8988T (cell line): ENCODE measurements around the gene CFAP54.
A peak's percentile ranks its signal among the peaks of the same experiment; 100 is the strongest.
"Not testable (repeated sequence)": the region's sequence is repeated elsewhere in the genome, so short reads cannot be mapped to it uniquely, and the experiment has no call there.

Experiments
- DNase-seq: peaks from one replicate; pipeline ENCODE4 v3.0.0; 2011

CFAP54 gene

DNA sequence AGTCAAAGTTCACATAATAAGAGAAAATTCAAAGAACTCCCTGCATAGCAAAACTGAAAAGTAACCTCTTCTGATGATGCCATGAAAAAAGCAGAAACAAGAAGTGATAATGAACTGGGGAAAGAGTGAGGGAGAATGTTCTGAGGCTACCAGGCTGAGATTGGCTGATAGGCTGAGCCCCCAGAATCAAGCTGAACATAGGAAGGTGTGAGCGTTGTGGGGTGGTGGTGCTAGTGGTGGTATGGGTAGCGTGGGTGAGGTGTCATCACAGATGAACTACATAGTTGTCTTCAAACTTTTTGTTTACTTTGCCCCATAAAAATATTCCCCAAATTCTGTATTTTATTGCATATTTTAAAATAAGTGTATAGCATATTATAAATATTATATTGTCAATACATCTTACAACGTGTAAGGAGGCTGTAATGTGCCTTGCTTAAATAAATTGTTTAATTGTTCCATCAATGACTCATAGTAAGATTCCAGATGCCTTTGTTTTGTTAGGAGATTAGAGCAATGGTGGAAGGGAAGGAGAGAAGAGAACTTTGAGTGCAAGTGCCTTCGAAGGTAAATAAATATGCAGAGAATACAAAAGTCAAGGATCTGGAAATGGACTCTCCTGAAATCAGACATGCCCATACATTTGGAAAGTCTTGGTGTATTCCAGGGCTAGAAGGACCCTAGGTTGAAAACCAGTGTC lies 15.8 kb upstream of the CFAP54 start:
- DNase-seq = no peak

GRCh38 chr12:96474206-96474605 lies 15.2 kb upstream of the CFAP54 start:
- DNase-seq = no peak

DNA sequence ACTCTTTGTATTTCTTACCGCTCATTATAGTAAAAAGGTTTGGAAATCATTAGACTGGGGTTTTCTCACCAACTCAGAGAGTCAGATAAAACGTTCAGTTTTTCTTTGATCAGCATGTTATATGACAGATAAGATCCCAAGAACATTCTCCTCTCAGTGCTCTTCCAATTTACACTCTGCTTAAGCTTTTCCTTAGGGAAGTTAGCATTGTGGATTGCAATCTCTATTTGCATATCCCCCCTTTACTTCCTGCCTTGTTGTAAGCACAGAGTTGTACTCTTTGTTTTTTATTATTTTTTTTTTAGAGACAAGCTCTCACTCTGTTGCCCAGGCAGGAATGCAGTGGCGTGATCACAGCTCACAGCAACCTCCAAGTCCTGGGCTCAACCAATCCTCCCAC lies 11.4 kb upstream of the CFAP54 start:
- DNase-seq = no peak

GRCh38 chr12:96482086-96482485 lies 7.3 kb upstream of the CFAP54 start:
- DNase-seq = no peak

GRCh38 chr12:96483116-96483515 lies 6.3 kb upstream of the CFAP54 start:
- DNase-seq = no peak

DNA sequence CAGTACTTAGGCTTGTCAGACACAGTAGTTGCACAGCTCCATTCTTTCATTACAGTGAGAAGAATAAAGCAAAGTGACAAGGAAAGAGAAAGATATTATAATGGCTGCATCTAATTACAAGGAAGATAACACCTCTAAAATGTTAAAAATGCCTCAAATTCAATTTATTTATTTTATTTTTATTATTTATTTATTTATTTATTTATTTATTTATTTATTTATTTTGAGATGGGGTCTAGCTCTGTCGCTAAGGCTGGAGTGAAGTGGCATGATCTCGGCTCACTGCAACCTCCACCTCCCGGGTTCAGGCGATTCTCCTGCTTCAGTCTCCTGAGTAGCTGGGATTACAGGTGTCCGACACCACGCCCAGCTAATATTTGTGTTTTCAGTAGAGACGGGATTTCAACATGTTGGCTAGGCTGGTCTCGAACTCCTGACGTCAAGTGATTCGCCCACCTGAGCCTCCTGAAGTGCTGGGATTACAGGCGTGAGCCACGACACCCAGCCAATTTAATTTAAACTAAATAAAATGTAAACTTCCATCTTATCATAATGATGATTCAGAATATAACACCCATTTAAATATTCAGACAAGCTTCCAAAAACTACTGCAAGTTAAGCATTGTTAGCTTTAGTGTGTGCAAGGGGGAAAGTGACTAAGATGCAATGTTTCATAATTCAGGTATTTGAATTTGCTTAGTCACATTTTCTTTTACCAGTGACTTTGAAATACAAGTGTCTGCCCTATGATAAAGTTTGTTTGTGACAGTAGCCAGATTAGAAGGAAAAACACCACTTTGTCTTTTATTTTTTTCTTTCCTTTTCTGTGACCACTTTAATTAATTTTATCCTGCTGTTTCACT lies 2.4 kb upstream of the CFAP54 start:
- DNase-seq = no peak

DNA sequence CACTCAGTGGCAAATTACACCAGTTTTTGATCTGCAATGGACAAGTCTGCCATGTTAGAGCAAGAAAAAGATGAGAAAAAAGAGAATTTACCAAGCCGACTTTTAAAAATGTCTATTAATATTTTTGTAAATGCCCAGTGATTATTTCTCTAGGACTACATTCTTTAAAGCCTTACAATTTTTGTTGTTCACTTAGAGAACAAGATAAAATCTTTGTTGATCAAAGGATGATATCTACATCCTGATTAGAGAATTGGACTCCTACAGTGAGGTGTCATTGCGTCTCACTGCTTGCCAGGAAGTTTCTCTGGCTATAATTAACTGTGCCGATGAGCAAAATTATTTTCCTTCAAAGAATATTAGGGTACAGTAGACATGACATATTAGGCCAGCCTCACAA lies 1.7 kb upstream of the CFAP54 start:
- DNase-seq = no peak

- DNase-seq = no peak
Measured at GRCh38 chr12:96493106-96493505, 3.7 kb downstream of the CFAP54 start.

GRCh38 chr12:96494154-96494553 lies 4.8 kb downstream of the CFAP54 start:
- not testable (repeated sequence) for DNase-seq

- no peak for DNase-seq
Measured at GRCh38 chr12:96495155-96495554, 5.8 kb downstream of the CFAP54 start.

GRCh38 chr12:96495841-96496545 lies 6.6 kb downstream of the CFAP54 start:
- no peak for DNase-seq

DNA sequence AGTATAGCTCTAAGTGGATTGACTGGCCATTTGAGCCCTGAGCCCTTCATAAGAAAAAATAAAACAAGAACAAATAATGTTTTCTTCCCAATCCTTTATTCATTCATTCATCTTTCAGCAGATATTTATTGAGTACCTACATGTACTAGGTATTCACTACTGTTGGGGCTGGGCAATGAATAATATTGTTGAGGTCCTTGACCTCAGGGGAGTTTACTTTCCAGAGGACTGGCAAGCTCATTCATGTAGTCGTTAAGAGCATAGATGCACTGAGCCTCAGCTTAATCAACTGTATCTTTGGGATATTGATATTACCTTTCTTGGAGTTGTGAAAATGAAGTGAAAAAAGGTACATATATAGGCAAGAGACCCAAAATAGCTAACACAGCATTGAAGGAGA lies 7.6 kb downstream of the CFAP54 start:
- DNase-seq = no peak

GRCh38 chr12:96497855-96498254 lies 8.5 kb downstream of the CFAP54 start:
- DNase-seq = no peak

DNA sequence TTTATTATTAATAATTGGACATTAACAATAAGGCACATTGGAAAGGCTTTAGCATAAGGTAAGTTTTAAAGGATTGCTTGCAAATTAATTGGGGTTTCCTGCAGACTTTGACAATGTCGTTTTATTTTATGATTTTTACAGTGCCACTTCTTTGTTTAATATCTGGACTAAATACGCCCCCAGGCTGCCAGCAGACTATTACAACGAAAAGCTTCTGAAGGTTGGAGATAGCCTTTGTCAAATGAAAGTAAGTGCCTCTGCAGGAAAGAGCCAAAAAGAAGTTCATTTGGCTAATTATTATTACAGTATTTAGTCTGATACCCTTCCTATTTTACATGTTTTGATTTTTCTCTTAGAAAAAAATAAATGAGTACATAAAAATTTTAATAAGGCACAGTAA lies 11.3 kb downstream of the CFAP54 start:
- DNase-seq = no peak

DNA sequence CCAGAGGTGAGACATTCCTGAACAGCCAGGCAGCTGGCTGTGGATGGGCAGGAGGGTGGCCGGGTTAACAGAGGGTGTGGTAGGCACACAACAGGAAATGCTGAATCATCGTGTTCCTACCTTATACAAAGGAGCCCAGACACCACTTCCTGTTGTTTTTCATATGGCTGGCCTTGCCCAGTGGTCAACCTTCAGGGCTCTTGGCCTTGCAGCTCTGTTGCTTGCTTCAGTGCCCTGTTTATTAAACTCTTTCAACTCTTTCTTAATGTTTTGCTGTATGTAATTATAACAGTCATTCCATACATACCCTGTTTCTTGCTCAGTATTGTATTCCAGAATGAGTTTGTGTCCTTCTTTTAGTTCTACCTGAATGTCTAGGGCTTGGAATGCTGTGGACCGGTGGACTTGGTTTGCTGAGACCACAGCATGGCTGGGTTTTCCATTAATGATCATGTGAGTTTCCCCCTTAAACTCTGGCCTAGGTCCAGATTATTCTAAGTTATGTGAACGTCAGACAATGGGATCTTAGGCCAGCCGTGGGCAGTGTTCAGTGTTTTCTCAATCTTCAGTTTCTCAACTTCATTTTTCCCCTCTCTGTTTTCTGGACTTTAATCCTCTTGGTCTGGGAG lies 11.9 kb downstream of the CFAP54 start:
- peak; percentile 40 for DNase-seq

DNA sequence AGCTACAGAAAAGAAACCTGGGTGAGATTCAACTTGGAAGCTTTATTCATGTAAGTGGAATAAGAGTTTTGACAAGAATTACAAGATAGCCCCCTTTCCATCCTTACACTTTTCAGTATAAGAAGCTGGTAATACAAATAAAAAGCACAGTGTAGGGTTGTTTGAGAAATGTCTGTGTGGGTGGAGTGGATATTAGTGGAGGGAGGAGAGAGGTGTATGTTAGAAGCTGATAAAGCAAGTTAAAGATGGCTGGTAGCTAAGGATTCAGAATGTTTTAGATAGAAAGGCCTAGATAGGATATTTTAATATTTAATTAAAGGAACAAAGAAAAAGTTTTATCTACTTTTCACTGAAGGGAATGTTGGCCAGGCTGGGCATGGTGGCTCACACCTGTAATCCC lies 12.5 kb downstream of the CFAP54 start:
- no peak for DNase-seq

DNA sequence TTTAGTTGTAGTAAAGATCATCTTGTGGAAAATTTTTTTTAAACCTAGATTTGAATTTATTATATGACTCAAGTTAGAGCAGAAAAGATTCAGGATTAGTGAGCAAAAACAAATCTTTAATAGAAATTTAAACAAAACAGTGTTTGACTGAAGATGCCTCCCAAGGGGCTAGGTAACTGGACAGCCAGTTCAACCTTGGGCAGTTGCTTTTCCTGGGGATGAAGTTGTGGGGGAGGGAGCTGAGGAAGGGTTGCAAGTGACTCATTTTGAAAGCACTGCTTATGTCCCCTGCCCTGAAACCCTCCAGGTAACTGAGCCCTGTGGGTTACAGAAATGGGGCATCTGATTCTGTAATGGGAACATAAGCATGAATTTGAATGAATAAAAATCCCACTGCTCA lies 13.1 kb downstream of the CFAP54 start:
- DNase-seq = no peak

- no peak for DNase-seq
Measured at GRCh38 chr12:96502949-96503532, 13.7 kb downstream of the CFAP54 start.

- no peak for DNase-seq
Measured at GRCh38 chr12:96503976-96504375, 14.6 kb downstream of the CFAP54 start.

DNA sequence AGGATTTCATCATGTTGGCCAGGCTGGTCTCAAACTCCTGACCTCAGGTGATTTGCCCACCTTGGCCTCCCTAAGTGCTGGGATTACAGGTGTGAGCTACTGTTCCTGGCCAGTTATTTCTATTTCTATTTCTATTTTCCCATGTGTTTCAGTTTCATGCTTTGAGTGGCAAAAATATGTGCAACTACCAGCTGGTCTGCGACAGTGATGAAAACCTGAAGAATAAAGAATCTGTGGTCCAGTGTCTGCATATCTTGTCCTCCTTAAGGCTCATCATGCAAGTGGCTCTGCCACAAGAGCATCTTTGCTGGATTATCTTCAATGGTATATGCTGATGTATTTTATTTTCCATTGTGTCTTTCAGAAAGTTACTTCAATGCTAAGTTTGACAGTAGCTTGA lies 17.4 kb downstream of the CFAP54 start:
- DNase-seq = no peak

DNA sequence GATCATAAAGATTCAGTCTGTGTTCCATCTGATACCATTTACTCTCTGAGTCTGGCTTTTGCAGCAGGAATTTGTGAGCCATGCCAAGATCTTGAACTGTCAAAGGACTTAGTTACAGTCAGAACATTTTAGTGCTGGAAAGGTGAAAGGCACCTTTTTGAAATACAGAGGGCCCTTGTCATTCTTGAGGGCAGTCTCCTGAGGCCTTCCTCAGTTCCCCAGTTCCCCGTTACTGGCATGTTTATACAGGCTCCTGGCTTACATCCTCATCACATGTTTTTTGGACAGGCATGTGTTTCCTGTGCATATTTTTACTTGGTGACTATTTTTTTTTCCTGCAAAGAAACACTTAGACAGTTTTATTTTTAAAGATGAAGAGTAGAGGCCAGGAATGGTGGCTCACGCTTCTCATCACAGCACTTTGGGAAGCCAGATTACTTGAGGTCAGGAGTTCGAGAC lies 21.0 kb downstream of the CFAP54 start:
- no peak for DNase-seq

DNA sequence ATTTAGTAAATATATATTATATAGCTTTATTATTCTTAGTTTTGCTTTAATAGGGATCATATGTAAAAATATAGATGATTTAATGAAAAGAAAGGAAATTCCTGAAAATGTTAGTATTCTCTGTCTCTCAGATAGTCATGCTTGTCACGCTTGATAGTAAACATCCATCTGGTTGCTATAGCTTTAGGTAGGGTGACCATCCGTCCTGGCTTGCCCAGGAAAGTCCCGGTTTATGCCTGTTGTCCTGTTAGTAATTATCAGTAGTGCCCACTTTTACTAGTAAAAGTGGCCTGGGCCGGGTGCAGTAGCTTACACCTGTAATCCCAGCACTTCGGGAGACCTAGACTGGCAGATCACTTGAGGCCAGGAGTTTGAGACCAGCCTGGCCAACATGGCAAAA lies 23.8 kb downstream of the CFAP54 start:
- no peak for DNase-seq

DNA sequence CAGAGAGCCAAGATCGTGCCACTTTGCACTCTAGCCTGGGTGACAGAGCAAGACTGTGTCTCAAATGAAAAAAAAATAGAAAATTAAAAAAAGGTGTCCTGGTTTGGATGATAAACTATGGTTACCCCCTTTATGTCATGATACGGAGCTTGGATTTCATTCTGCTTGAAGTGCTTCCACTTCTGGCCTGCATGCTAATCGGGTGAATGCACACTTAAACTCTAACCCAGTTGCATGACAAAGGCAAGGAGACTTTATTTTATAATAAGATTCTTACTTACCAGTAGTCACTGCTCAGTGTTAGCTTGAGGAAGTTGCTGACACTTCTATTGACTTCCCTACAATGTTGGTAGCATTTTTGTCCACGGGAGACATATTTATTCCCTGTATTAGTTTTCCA lies 24.3 kb downstream of the CFAP54 start:
- DNase-seq = no peak
